Measurements from ENCODE around the gene SLC16A10. TPM values are rescaled to one million over a fixed set of nuclear protein-coding genes. Genes with fewer than 3 reads are reported as not detected.

Gene SLC16A10
- total RNA-seq, 1 experiment from 2014 or later = 2.9 TPM

- no peaks in the 10 kb centered on the region for H4K20me1 ChIP-seq (ENCODE audit: low read length)
- no peaks in the 10 kb centered on the region for H3K36me3 ChIP-seq (ENCODE audit: low read depth, low read length)
- no peaks in the 10 kb centered on the region for H3K79me2 ChIP-seq (ENCODE audit: low read length)
- peak overlapping the region; percentile 97 for H3K4me2 ChIP-seq (ENCODE audit: low read length)
- peaks cover 6% of the 10 kb centered on the region for H3K4me1 ChIP-seq (ENCODE audit: insufficient read depth, low read length)
- POLR2A ChIA-PET (ENCODE audit: unreplicated experiment) = interaction anchor here (0.6 kb wide), 1 partner anchor 298 kb away, joined by 5 read pairs; no protein-coding TSS in a partner anchor
- no peaks in the 10 kb centered on the region for H3K9me3 ChIP-seq (ENCODE audit: low read length)
- peaks cover 8% of the 10 kb centered on the region; the same call in 1 of the 2 replicates for H3K27me3 ChIP-seq (ENCODE audit: low read length)
- H3K9me2 ChIP-seq (replicated peaks; ENCODE audit: low read length) = no peaks in the 10 kb centered on the region
- TF ChIP-seq EZH2 (IDR thresholded peaks at IDR 0.05; ENCODE audit: low read length, unreplicated experiment) = no peak
- no peak for TF ChIP-seq CTCF (conservative IDR thresholded peaks at IDR 0.05; ENCODE audit: low read depth, low read length)
- no peak for TF ChIP-seq EZH2phosphoT487 (IDR thresholded peaks at IDR 0.05; ENCODE audit: borderline replicate concordance, low read length)
- H3K27ac ChIP-seq (ENCODE audit: low read length) = no peak overlapping the region
- no peak for DNase-seq
- H3F3A ChIP-seq (ENCODE audit: low read length, unreplicated experiment) = no peaks in the 10 kb centered on the region
- H3K4me3 ChIP-seq (ENCODE audit: low read length) = peak overlapping the region; percentile 75
- CTCF ChIA-PET = no interaction called here
- no peak overlapping the region for H3K9ac ChIP-seq (ENCODE audit: low read length)
- intact Hi-C loops (cut with micrococcal nuclease) = no loop called here
- BruUV-seq (replicated peaks) = no TSS peak
- peak overlapping the region; percentile 96 for H2AFZ ChIP-seq (ENCODE audit: low read length)
- peak; percentile 20; the same call in 1 of the 2 replicates for ATAC-seq
Observed at GRCh38 chr6:111087871-111088667, 766 bp downstream of the SLC16A10 start.

GRCh38 chr6:111088668-111089003 is 1.3 kb downstream of the SLC16A10 start:
- POLR2A ChIA-PET (ENCODE audit: unreplicated experiment) = interaction anchor here (0.6 kb wide), 1 partner anchor 298 kb away, joined by 5 read pairs; no protein-coding TSS in a partner anchor
- CTCF ChIA-PET = no interaction called here
- Histone ChIP-seq H3K79me2 (ENCODE audit: low read length) (no peaks in the 10 kb centered on the region), H3K9me2 (replicated peaks; ENCODE audit: low read length) (no peaks in the 10 kb centered on the region), H2AFZ (ENCODE audit: low read length) (peak overlapping the region; percentile 96), H3K4me3 (ENCODE audit: low read length) (peak overlapping the region; percentile 75), H3K9me3 (ENCODE audit: low read length) (no peaks in the 10 kb centered on the region), H3K27ac (ENCODE audit: low read length) (no peak overlapping the region), H3F3A (ENCODE audit: low read length, unreplicated experiment) (no peaks in the 10 kb centered on the region), H3K27me3 (ENCODE audit: low read length) (peaks cover 8% of the 10 kb centered on the region; the same call in 1 of the 2 replicates), H3K9ac (ENCODE audit: low read length) (no peak overlapping the region), H3K4me2 (ENCODE audit: low read length) (peak overlapping the region; percentile 97), H3K36me3 (ENCODE audit: low read depth, low read length) (no peaks in the 10 kb centered on the region), H3K4me1 (ENCODE audit: insufficient read depth, low read length) (peaks cover 6% of the 10 kb centered on the region), H4K20me1 (ENCODE audit: low read length) (no peaks in the 10 kb centered on the region)
- ATAC-seq (no peak), DNase-seq (no peak)
- BruUV-seq (replicated peaks) = no TSS peak
- no peak for TF ChIP-seq EZH2phosphoT487 (IDR thresholded peaks at IDR 0.05; ENCODE audit: borderline replicate concordance, low read length)
- TF ChIP-seq EZH2 (IDR thresholded peaks at IDR 0.05; ENCODE audit: low read length, unreplicated experiment) = no peak
- TF ChIP-seq CTCF (conservative IDR thresholded peaks at IDR 0.05; ENCODE audit: low read depth, low read length) = no peak
- intact Hi-C loops (cut with micrococcal nuclease) = no loop called here

- Histone ChIP-seq H3K27me3 (ENCODE audit: low read length) (peaks cover 8% of the 10 kb centered on the region; the same call in 1 of the 2 replicates), H3K27ac (ENCODE audit: low read length) (no peak overlapping the region), H3K9me3 (ENCODE audit: low read length) (no peaks in the 10 kb centered on the region), H3F3A (ENCODE audit: low read length, unreplicated experiment) (no peaks in the 10 kb centered on the region), H3K4me1 (ENCODE audit: insufficient read depth, low read length) (peaks cover 6% of the 10 kb centered on the region), H3K4me2 (ENCODE audit: low read length) (no peak overlapping the region), H3K9me2 (replicated peaks; ENCODE audit: low read length) (no peaks in the 10 kb centered on the region), H3K36me3 (ENCODE audit: low read depth, low read length) (no peaks in the 10 kb centered on the region), H3K4me3 (ENCODE audit: low read length) (no peak overlapping the region), H3K79me2 (ENCODE audit: low read length) (no peaks in the 10 kb centered on the region), H4K20me1 (ENCODE audit: low read length) (no peaks in the 10 kb centered on the region), H2AFZ (ENCODE audit: low read length) (no peak overlapping the region), H3K9ac (ENCODE audit: low read length) (no peak overlapping the region)
- POLR2A ChIA-PET (ENCODE audit: unreplicated experiment) = no interaction called here
- BruUV-seq (replicated peaks) = no TSS peak
- intact Hi-C loops (cut with micrococcal nuclease) = no loop called here
- CTCF ChIA-PET = no interaction called here
- ATAC-seq (no peak), DNase-seq (no peak)
- TF ChIP-seq EZH2phosphoT487 (IDR thresholded peaks at IDR 0.05; ENCODE audit: borderline replicate concordance, low read length) (no peak), CTCF (conservative IDR thresholded peaks at IDR 0.05; ENCODE audit: low read depth, low read length) (no peak), EZH2 (IDR thresholded peaks at IDR 0.05; ENCODE audit: low read length, unreplicated experiment) (no peak)
Observed at GRCh38 chr6:111090766-111091165, 3.5 kb downstream of the SLC16A10 start.

Measured in PC-3 (cell line).